GM18511 (cell line): Measurements from ENCODE around the gene FRA10AC1.
"Not testable (repeated sequence)": the region's sequence is repeated elsewhere in the genome, so short reads cannot be mapped to it uniquely, and the experiment has no call there.

Source experiments
- ATAC-seq: cut with Tn5 transposase; IDR thresholded peaks from one replicate; pipeline ENCODE4 v1.9.1; 2021; ENCODE audit warnings: mild to moderate bottlenecking, moderate library complexity; ENCODE audit not compliant: unreplicated experiment

Gene FRA10AC1

GRCh38 chr10:93703841-93704240 lies 1.4 kb upstream of the FRA10AC1 start:
- no peak for ATAC-seq

GRCh38 chr10:93703066-93703465 lies 674 bp upstream of the FRA10AC1 start:
- ATAC-seq: peak; percentile 14

- peak; percentile 28 for ATAC-seq
Measured at GRCh38 chr10:93701866-93702209, 554 bp downstream of the FRA10AC1 start.

- ATAC-seq: no peak
Measured at GRCh38 chr10:93697207-93697606, 5.2 kb downstream of the FRA10AC1 start.

- ATAC-seq: not testable (repeated sequence)
Measured at GRCh38 chr10:93696582-93696981, 5.8 kb downstream of the FRA10AC1 start.

- no peak for ATAC-seq
Measured at GRCh38 chr10:93695740-93696139, 6.7 kb downstream of the FRA10AC1 start.

GRCh38 chr10:93687737-93688136 lies 14.7 kb downstream of the FRA10AC1 start:
- no peak for ATAC-seq

GRCh38 chr10:93680412-93681047 lies 21.9 kb downstream of the FRA10AC1 start:
- ATAC-seq: no peak

- ATAC-seq: no peak
Measured at GRCh38 chr10:93678805-93679587, 23.4 kb downstream of the FRA10AC1 start.

GRCh38 chr10:93678386-93678785 lies 24.0 kb downstream of the FRA10AC1 start:
- ATAC-seq: no peak

GRCh38 chr10:93673791-93674190 lies 28.6 kb downstream of the FRA10AC1 start:
- ATAC-seq: no peak

- no peak for ATAC-seq
Measured at GRCh38 chr10:93672890-93673289, 29.5 kb downstream of the FRA10AC1 start.

- ATAC-seq: no peak
Measured at GRCh38 chr10:93672022-93672678, 30.2 kb downstream of the FRA10AC1 start.

- ATAC-seq: no peak
Measured at GRCh38 chr10:93671042-93671441, 31.4 kb downstream of the FRA10AC1 start.

- no peak for ATAC-seq
Measured at GRCh38 chr10:93670372-93670771, 32.0 kb downstream of the FRA10AC1 start.

- ATAC-seq: no peak
Measured at GRCh38 chr10:93667795-93668194, 34.6 kb downstream of the FRA10AC1 start.

GRCh38 chr10:93666030-93666429 lies 36.4 kb downstream of the FRA10AC1 start:
- ATAC-seq: no peak

- ATAC-seq: no peak
Measured at GRCh38 chr10:93657757-93658156, 44.6 kb downstream of the FRA10AC1 start.

- ATAC-seq: no peak
Measured at GRCh38 chr10:93656155-93656554, 46.2 kb downstream of the FRA10AC1 start.

- no peak for ATAC-seq
Measured at GRCh38 chr10:93654201-93654600, 48.2 kb downstream of the FRA10AC1 start.

GRCh38 chr10:93652857-93653256 lies 49.5 kb downstream of the FRA10AC1 start:
- ATAC-seq: no peak

GRCh38 chr10:93639791-93640190 lies 62.6 kb downstream of the FRA10AC1 start:
- ATAC-seq: no peak
